Kidney (tissue), 14 donors: ENCODE measurements around the gene NT5DC2. TPM values are rescaled to one million over a fixed set of nuclear protein-coding genes. Genes with fewer than 3 reads are reported as not detected.

Experiments used
- DNase-seq, 5 donors: peaks; one replicate each; pipeline ENCODE4 v3.0.0-alpha.2; 2013 to 2020
- FAIRE-seq: peaks from 2 replicates; lab custom pipeline; 2012; peaks lifted over from hg19 to GRCh38; lab: Jason Lieb, UNC
- H3K27ac ChIP-seq, 2 donors: one replicate each; pipeline ENCODE4 v1.7.0; 2013; ENCODE audit warnings: low read depth in 2 of 2, low read length in 2 of 2, inconsistent platforms in 1 of 2
- H3K27me3 ChIP-seq: one replicate; pipeline ENCODE4 v1.7.1; 2013; ENCODE audit warnings: low read length, inconsistent platforms; ENCODE audit not compliant: control insufficient read depth, insufficient read depth
- H3K36me3 ChIP-seq, 3 donors: one replicate each; pipeline versions ENCODE4 v1.7.0 to v1.7.1; 2013; ENCODE audit warnings: low read length in 3 of 3, control low read depth in 1 of 3, inconsistent platforms in 1 of 3; ENCODE audit not compliant: insufficient read depth in 3 of 3, control insufficient read depth in 2 of 3
- H3K4me1 ChIP-seq, 3 donors: one replicate each; pipeline versions ENCODE4 v1.7.0 to v1.7.1; 2013; ENCODE audit warnings: low read length in 3 of 3, inconsistent platforms in 1 of 3, low read depth in 1 of 3; ENCODE audit not compliant: control insufficient read depth in 2 of 3, insufficient read depth in 2 of 3
- H3K4me3 ChIP-seq, 3 donors: one replicate each; pipeline versions ENCODE4 v1.7.0 to v1.8.1; 2013; ENCODE audit warnings: low read length in 3 of 3, control low read depth in 1 of 3, inconsistent platforms in 1 of 3
- H3K9ac ChIP-seq, 3 donors: one replicate each; pipeline versions ENCODE4 v1.7.0 to v1.7.1; 2013; ENCODE audit warnings: low read length in 3 of 3, control low read depth in 1 of 3, inconsistent platforms in 1 of 3
- H3K9me3 ChIP-seq, 3 donors: one replicate each; pipeline versions ENCODE4 v1.7.0 to v1.7.1; 2013; ENCODE audit warnings: low read length in 3 of 3, control low read depth in 1 of 3, inconsistent platforms in 1 of 3; ENCODE audit not compliant: control insufficient read depth in 2 of 3, insufficient read depth in 1 of 3
- CTCF ChIP-seq: IDR thresholded peaks from 3 replicates; pipeline ENCODE4 v1.5.1; 2012; ENCODE audit warnings: mild to moderate bottlenecking, moderate library complexity, borderline replicate concordance; ENCODE audit not compliant: insufficient read depth; ENCODE audit errors: extremely low read depth
- intact Hi-C: fragments of 100-400 bp; cut with DNase I; formaldehyde crosslinking; loops from one replicate; pipeline ENCODE4 v1.11.1; 2022
- polyA plus RNA-seq: library from polyadenylated mRNA; stranded (reverse); fragments of 350-450 nt; fragmentation: Illumina TruSeq; extraction: RNeasy Lipid Tissue Mini Kit (QIAGEN cat#74804); gene quantifications from one replicate; pipeline ENCODE4 v1.2.3, GENCODE V29; 2014; ENCODE audit warnings: low read depth, low replicate concordance; ENCODE audit not compliant: insufficient read depth
- total RNA-seq: library from RNA; stranded (reverse); fragmentation: NEBNext Ultra II Directional; extraction: Animal tissue kit (Norgen Biotek cat#: 25700); gene quantifications from one replicate; pipeline ENCODE4 v1.2.1, GENCODE V29; 2021
- donor health status: control.
- donor health status: control.
- donor health status: control.
- donor health status: control.
- donor health status: control.
- donor health status: DM: yes; HTN: yes; CAD: no.
- donor health status: Normal renal cell carcinoma (clear cell type).

Gene NT5DC2
- total and polyA plus RNA-seq, 2 donors from 2014 or later = 47.3 to 75.7 TPM

- Histone ChIP-seq H3K9ac (no peak overlapping the region), H3K27me3 (no peaks in the 10 kb centered on the region), H3K36me3 (no peaks in the 10 kb centered on the region), H3K4me1 (peaks cover 0 to 3% (median 0%) of the 10 kb centered on the region in 3 donors), H3K4me3 (no peak overlapping the region), H3K27ac (no peak overlapping the region), H3K9me3 (no peaks in the 10 kb centered on the region)
- FAIRE-seq (no peak), DNase-seq (no peak)
- intact Hi-C loops = no loop called here
- TF ChIP-seq CTCF = no peak
Observed at GRCh38 chr3:52502001-52502400, 31.7 kb downstream of the NT5DC2 start.

- H3K27me3 ChIP-seq = no peaks in the 10 kb centered on the region
- peaks cover 0 to 6% (median 0%) of the 10 kb centered on the region in 3 donors for H3K4me1 ChIP-seq
- DNase-seq (no peak), FAIRE-seq (no peak)
- H3K27ac ChIP-seq = no peak overlapping the region
- no peaks in the 10 kb centered on the region for H3K9me3 ChIP-seq
- no peak overlapping the region for H3K9ac ChIP-seq
- H3K36me3 ChIP-seq = no peaks in the 10 kb centered on the region
- intact Hi-C loops = no loop called here
- no peak overlapping the region for H3K4me3 ChIP-seq
- no peak for TF ChIP-seq CTCF
Observed at GRCh38 chr3:52501046-52501445, 32.6 kb downstream of the NT5DC2 start.

- intact Hi-C loops = no loop called here
- no peaks in the 10 kb centered on the region for H3K36me3 ChIP-seq
- no peak overlapping the region for H3K27ac ChIP-seq
- no peak overlapping the region for H3K9ac ChIP-seq
- FAIRE-seq (no peak), DNase-seq (peak in 1 of 5 donors; percentile 16)
- no peaks in the 10 kb centered on the region for H3K9me3 ChIP-seq
- peaks cover 0 to 9% (median 0%) of the 10 kb centered on the region in 3 donors for H3K4me1 ChIP-seq
- H3K27me3 ChIP-seq = no peaks in the 10 kb centered on the region
- no peak for TF ChIP-seq CTCF
- H3K4me3 ChIP-seq = no peak overlapping the region
Observed at GRCh38 chr3:52498137-52499054, 35.3 kb downstream of the NT5DC2 start.
